HG03066 (cell line): ENCODE data around the gene ULK4.
"Not testable (repeated sequence)": the region's sequence is repeated elsewhere in the genome, so short reads cannot be mapped to it uniquely, and the experiment has no call there.

Experiments
- ATAC-seq: cut with Tn5 transposase; IDR thresholded peaks from one replicate; pipeline ENCODE4 v1.9.1; 2021; ENCODE audit warnings: low read depth; ENCODE audit not compliant: unreplicated experiment

ULK4 gene

DNA sequence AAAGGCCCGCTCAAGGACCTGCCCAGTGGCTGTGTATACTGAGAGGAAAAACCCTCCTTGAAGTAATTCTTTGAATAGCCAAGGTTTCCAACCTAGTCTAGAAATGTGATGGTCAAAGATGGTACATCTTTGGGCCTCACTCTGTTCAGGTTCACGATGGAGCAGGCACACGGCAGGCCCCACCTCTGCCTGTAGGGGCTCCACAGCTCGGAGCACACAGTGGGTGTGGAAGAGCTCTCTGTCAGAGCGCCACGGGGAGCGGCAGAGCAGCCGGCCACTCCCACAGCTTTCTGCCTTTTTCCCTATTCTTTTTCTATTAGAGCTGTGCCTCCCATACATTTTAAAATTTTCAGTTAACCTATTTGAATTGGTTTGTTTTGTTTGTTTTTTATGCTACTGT lies 673.1 kb downstream of the ULK4 start:
- no peak for ATAC-seq

DNA sequence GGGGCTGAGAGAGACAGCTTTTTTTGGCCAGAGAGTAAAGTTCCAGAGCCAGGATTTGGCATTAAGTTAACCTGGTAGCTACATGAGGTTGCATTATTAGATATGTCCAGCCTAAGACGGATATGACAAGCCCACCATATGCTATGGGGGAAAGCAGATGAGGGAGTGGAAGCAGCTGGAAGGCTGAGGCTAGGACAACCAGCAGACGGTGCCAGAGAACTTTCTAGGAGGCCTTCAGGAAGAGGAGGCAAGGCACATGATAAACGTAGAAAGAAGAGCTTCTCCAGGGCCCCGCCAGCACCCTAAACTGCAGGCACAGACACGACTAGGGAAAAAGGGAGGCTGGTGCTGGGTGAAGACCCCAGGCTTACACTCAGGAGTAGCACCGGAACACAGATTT lies 675.6 kb downstream of the ULK4 start:
- no peak for ATAC-seq

DNA sequence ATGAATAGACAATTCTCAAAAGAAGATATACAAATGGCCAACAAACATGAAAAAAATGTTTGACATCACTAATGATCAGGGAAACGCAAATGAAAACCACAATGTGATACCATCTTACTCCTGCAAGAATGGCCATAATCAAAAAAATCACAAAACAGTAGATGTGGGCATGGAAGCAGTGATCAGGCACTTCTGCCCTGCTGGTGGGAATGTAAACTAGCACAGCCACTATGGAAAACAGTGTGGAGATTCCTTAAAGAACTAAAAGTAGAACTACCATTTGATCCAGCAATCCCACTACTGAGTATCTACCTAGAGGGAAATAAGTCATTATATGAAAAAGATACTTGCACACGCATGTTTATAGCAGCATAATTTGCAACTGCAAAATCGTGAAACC lies 677.0 kb downstream of the ULK4 start:
- ATAC-seq, result not testable (repeated sequence)

DNA sequence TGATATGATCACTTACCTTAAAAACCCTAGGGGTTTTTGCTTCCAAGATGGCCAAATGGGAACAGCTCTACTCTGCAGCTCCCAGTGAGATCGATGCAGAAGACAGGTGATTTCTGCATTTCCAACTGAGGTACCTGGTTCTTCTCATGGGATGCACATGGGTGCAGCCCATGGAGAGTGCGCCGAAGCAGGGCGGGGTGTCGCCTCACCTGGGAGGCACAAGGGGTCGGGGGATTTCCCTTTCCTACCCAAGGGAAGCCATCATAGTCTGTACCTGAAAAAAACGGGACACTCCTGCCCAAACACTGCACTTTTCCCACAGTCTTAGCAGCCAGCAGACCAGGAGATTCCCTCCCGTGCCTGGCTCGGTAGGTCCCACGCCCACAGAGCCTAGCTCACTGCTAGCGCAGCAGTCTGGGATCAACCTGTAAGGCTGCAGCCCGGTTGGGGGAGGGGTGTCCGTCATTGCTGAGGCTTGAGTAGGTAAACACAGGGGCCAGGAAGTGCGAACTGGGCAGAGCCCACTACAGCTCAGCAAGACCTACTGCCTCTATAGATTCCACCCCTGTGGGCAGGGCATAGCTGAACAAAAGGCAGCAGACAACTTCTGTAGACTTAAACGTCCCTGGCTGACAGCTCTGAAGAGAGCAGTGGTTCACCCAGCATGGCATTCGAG lies 684.0 kb downstream of the ULK4 start:
- ATAC-seq, result no peak

DNA sequence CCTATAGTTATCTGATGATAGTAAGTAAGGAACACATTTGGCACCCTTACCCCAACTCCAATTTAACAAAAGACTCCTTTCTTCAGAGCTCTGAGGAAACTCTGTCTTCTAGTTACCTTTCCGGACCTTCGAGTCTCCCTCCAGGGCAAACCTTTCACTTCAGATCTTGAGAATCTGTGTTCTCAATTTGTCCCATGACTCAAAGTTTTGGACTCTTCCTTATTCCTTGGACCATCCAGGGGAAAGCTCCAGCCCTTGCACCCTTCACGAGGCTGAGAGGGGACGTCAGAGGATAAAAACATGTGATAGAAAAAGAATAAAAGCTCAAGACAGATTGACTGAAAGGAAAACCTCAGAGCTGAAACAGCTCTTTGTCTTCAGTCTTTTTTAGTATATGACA lies 685.7 kb downstream of the ULK4 start:
- no peak for ATAC-seq

DNA sequence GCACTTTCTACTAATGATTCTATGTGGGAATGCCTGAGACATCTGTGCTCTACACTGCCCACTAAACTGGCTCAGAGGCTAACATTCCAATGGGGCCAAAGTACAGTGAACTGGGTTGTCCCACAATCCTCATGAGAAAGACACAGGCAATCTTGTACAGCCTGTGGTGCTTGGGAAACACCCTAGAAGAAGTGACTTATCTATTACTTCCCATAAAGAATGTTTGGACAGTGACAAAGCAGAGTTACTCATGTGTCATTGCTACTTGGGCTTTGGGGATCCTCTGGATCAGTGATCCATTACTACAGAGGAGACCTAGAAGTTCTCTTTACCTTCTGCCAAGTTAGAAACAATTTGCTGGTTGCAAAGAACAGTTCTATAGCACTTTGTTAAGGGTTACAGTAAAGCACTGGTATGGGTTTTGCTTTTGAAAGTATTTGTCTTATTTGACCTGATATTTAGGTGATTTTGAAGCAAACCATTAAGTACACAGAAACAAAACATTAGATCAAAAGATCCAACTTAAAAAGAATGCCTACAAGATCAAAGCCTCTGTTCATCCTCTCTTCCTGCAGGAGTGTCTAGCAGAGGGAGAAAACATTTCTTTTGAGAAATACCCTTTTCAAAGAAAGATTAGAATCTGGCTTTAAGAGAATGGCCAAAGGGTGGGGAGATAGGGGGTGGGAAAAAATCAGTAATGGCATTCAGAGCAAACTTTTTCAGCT lies 686.8 kb downstream of the ULK4 start:
- no peak for ATAC-seq

DNA sequence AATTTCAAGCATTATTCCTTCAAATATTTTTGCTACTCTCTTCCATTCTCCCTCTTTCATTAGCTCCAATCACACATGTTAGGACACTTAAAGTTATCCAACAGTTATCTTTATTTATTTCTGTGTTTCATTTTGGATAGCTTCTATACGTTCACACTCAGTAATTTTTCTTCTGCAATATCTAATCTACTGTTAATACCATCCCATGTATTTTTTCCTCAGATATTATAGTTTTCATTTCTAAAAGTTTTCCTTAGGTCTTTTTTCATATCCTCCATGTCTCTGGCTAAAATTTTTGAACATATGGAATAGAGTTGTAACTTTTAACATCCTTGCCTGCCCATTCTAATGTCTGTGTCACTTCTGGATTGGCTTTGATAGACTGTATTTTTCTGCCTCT lies 689.2 kb downstream of the ULK4 start:
- no peak for ATAC-seq

DNA sequence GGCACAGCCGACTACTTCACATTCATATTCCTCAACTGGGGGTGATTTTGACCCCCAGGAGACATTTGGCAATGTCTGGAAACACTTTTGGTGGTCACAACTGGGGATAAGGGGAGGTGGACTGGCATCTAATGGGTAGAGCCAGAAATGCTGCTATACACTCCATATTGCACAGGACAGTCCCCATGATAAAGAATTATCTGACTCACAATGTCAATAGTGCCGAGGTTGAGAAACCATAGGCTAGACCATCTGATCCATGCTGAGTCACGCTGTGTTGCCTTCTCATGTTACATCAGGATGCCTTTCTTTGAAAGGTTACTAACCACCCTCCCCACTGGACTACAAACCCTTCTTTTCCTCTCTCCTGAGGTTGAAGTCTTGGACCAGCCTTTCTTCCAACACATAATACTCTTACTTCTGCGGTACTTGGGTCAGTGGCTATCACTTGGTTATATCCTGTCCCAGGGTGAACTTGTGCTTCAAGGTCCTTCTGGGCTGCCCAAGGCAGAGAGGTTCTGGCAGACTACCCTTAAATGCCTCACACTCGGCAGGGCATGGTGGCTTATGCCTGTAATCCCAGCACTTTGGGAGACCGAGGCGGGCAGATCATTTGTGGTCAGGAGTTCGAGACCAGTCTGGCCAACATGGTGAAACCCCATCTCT lies 693.8 kb downstream of the ULK4 start:
- ATAC-seq, result no peak

DNA sequence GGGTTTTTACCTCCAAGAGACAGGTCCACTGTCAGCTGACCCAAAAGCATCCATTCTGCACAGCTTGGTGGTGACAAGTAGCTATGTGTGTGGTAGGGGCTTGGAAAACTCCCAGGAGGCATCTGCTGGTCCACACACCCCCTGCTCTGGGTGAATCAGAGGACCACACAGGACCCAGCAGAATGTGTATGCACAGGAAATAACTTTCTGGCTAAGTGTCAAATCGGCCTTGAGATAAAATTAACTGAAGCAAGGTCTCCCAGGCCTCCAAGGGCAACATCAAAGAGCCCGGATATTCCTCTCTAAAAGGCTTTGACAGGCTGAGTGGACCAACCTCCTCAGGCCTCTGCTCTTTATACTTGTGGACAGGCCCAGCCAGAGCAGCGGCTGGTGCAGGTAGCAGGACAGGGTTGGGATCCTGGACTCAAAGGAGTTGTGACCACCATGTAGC lies 696.1 kb downstream of the ULK4 start:
- no peak for ATAC-seq

DNA sequence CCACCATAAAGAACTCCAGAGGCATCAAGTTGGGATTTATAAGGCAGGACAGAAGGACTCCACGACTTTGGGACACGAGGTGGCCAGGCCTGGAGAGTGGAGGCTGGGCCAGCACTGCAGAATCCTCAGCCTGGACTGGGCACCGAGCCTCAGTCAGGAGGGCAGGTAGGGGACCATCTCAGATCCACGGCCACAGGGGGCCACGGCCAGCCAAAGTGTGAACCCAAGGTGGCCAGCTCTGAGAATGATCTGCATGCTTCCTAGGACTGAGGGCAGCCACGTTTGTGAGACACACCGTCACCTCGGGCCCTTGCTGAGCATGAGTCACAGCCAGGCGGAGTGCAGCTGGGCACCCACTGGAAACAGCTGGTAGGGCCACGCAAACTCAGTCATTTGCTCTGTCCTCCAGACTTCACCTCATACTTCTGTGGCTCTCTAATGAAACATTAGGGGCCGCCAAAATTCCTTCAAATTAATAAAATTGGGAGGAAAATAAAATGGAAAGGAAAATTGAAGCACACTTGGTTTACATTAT lies 696.8 kb downstream of the ULK4 start:
- no peak for ATAC-seq

DNA sequence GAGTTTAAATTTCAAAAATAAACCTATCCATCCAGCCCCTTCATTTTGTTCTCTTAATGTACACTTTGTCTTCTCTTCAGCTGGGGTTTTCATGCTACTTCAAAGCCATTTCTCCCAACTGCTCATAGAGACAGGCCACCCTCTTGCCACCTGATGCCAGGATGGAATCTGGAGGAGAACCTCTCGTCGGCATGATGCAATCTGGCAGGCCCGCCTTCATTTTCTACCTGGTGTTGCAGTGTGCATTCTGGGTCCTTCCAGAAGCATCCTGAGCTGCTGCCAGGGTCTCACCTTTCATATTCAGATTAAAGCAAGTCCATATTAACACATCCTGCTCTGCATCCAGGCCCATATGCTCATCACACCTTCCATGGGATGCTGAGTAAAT lies 701.8 kb downstream of the ULK4 start:
- no peak for ATAC-seq

DNA sequence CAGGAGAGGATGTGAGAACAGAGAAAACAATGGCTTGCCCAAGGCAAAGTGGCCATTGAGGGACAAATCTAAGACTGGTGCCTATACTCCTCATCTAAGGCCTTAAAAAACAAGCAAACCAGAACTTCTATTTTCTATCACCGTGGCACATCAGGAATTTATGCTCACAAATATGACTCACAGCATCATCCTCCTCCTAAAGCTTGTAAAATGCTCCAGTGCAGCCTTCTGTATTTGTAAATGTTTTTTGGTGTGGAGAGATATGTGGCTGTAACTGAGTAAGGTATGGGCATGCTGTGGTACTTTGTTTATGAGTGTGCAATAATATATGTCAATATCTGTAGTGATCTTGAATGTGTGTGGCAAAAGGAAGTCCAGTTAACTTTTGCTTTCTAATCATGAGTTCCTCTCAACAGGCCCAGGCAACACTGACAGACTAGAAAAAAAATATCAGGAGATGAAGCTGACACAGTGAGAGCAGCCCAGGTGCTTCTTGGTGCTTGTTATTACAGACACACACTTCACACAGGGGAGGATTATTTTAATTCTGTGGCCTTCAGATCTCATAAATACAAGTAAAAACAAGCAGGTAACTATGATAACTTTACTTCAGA lies 702.3 kb downstream of the ULK4 start:
- no peak for ATAC-seq

DNA sequence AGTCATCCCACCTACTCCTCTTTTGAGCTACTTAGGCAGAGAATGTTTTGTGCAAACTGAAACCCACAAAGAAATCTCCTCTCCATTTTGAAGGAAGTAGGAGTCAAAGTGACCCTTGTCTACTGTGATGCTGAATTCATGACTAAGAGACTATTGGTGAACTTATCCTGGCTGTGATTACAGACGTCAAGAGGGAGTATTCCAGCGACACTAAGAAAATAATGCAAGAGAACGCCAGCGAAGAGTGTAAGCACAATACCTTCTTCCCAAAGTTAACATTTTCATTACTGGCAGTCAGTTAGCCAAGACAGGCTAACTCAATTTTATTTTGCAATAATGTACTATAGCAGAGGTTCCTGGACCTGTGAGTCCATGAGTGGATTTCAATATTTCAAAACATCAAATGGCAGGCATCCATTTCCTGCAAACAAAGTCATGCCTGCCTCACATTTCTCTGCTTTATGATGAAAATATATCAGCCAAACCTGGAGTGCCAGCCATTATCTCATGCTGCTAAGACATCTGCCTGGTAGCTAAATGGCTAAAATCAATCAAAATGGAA lies 703.6 kb downstream of the ULK4 start:
- ATAC-seq, result no peak

DNA sequence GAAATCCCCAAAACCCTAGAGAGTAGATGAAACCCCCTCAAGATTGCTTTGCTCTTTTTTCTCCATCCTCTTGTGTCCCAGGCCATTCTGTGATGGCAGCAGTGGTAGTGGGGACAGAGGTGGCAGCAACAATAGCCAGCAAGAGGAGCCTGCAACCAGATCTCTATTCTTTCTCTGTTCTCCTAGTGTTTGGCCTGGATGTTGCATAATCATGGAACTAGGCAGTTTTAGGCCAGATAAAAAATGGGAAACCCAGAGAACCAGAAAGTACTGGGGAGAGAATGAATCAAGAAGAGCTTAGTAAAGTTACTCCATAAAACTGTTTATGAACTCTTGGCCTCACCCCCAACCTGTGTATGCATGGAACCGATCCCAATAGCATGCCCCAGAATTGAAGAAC lies 710.3 kb downstream of the ULK4 start:
- ATAC-seq, result no peak

DNA sequence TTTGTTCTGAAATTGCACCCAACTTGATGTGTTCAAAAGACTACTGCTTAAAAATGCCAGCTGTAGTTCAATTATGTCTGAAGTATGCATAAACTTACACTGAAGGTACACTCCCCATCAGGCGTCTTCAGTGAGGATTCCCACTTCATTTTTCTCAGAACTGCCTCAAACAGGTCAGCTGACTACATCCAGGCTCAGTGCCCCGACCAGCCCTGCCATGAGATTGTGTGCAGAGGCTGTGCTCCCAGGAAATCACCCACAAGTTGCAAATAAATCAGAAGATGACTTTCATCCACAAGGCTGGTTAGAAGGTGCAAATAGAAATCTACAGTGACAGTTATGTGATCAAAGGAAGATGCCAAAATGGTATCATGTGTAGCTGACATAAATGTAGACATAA lies 711.1 kb downstream of the ULK4 start:
- no peak for ATAC-seq

DNA sequence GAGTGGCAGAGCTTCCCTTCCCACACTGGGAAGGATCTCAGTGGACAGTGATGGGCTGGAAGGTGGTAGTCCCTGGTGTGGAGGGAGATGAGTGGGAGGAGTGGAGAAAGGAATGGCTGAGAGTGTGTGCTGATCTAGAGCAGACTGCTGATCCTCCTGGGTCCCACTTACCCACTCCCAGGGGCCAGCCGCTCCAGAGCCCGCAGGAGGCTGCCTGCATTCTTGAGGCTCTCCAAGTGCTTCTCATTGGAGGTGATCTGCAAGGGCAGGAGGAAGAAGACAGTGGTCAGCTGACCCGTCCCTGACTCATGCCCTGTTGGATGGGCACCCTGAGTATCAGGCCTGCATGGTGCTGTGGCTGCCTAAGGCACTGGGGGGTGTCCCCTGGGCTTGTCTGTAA lies 712.6 kb downstream of the ULK4 start:
- ATAC-seq, result no peak

DNA sequence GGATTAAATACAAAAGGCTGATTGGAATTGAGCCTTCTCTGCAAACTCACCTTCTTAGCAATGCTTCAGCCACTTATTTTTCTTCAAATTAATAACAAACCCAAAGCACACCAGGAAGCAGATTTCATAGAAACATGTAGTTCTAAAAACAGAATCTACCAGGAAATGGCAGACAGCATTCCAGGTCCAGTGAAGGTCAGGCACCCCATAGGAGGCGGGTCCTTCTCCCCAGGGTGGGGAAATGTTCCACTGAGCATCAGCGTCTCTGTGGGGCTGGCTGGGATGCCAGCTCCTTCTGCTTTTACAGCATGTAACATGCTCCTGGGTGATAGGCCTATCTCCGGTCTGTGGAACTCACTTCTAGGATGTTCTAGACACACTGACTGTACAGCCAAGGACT lies 713.4 kb downstream of the ULK4 start:
- ATAC-seq, result no peak

DNA sequence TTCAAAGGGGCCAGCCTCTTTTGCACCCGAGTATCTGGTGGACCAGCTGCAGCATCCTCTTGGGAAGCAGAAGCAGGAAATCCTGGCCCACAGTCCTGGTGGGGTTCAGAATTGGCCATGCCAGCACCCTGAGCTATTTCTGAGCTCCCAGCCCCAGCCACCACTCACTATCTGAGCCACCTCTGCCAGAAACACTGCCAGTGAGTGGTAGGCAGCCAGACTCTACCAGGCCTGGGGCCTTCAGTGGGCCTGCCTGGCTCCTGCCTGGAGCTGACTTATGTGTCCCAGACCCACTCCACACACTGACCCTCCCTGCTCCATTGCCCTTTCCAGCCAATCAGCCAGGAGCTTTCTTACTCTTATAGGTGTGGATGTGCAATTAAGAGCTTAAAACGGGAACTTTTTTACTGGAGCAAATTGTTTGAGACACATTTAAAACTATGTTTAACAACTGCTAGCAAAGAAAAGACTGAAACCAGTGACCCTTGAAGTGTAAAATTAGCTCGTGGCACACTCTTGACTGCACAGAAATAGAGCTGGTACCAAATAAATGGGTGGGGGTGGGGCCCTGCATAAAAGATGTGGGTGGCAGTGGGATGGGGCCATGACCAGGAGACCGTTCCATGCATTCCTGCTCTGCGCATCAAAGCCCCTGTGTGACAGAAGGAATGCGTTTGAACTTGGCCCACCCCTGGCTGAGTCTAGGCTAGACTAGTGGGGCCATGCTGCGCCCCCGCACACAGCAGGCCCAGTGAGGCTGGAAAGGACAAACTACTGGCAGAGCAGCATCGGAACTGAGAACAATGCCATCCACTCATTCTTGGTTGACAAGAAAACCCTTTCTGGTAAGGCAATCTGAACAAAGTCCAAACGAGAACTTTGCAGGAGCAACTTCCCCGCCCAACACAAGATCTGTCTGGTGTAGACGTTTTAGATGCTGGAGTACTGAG lies 714.6 kb downstream of the ULK4 start:
- no peak for ATAC-seq

DNA sequence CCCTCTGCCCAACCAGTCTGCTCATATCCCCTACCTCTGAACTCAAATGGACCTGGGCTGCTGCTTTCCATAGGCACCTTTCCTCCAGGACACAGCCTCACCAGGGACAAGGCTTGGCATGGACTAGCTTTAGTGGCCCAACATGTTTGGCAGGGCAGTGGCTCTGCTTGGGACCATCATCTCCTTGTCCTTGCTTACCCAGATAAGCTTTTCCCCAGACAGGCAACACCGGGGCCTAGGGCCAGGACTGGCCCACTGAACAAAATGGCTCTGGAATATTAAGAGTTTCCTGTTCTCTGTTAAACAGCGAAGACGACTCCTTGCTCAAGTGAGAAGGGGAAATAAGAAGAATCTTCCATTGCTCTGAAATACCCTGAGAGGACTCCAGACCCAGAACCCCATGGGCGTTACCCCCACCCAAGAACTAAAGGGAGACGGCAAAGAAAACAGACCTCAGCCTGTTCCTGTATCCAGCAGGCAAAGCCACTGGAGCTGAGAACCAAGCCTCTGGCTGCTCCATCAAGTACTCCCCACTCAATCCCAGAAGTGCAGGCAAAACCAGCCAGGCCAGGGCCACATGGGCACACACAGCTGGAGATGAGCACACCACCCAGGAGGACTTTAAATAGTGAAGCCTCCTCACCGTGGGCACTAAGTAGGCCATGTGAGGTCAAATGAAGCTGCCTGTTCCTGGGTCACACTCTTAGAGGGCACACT lies 717.1 kb downstream of the ULK4 start:
- ATAC-seq, result no peak
